Measurements from ENCODE around the gene BSND.

- TF ChIP-seq CTCF (IDR thresholded peaks at IDR 0.05; ENCODE audit: low read length) (no peak), EZH2 (optimal IDR thresholded peaks at IDR 0.05; ENCODE audit: low read depth, low read length) (no peak), EZH2phosphoT487 (IDR thresholded peaks at IDR 0.05; ENCODE audit: low read length) (no peak)
These were observed 17.3 kb upstream of the BSND start for GRCh38 chr1:54981466-54981865.
